Mesodermal cell (in vitro differentiated cells): ENCODE measurements around the gene SPIRE1.
A peak's percentile ranks its signal among the peaks of the same experiment; 100 is the strongest.
"Not testable (repeated sequence)": the region's sequence is repeated elsewhere in the genome, so short reads cannot be mapped to it uniquely, and the experiment has no call there.

Experiments
- H3K27ac ChIP-seq: 2 replicates; pipeline ENCODE4 v1.7.0; 2013; ENCODE audit warnings: mild to moderate bottlenecking, low read depth, low read length, moderate library complexity; ENCODE audit not compliant: severe bottlenecking
- H3K36me3 ChIP-seq: 2 replicates; pipeline ENCODE4 v1.7.1; 2013; ENCODE audit warnings: mild to moderate bottlenecking, low read length, moderate library complexity; ENCODE audit not compliant: control insufficient read depth, insufficient read depth
- H3K4me1 ChIP-seq: one replicate; pipeline ENCODE4 v1.7.1; 2013; ENCODE audit warnings: mild to moderate bottlenecking, low read length; ENCODE audit not compliant: insufficient read depth, control insufficient read depth, poor library complexity, severe bottlenecking
- H3K4me3 ChIP-seq: 2 replicates; pipeline ENCODE4 v1.7.0; 2013; ENCODE audit warnings: low read length, control low read depth, mild to moderate bottlenecking; ENCODE audit not compliant: insufficient read depth, poor library complexity, severe bottlenecking; ENCODE audit errors: extremely low read depth
- H3K9me3 ChIP-seq: 2 replicates; pipeline ENCODE4 v1.7.1; 2013; ENCODE audit warnings: mild to moderate bottlenecking, low read length, moderate library complexity; ENCODE audit not compliant: control insufficient read depth
- WGBS, 2 experiments: methylation state at CpG; one replicate each; pipeline ENCODE4 v1.1.5; 2013; ENCODE audit warnings: missing lambda C conversion rate in 2 of 2; ENCODE audit not compliant: insufficient coverage in 2 of 2; 5-methylcytosine and 5-hydroxymethylcytosine counted together

Gene SPIRE1

GRCh38 chr18:12628706-12629702 is 28.9 kb downstream of the SPIRE1 start:
- H3K4me3 ChIP-seq: no peak overlapping the region
- WGBS, 2 experiments: 95% methylated on average over 2 of the region's 4 CpGs; no CpG with 5 or more reads in 1 of the 2 experiments
- peak overlapping the region; percentile 17 for H3K27ac ChIP-seq
- H3K9me3 ChIP-seq: no peaks in the 10 kb centered on the region
- no peaks in the 10 kb centered on the region for H3K4me1 ChIP-seq
- H3K36me3 ChIP-seq: peaks cover 4% of the 10 kb centered on the region

- not testable (repeated sequence) for H3K36me3 ChIP-seq, H3K9me3 ChIP-seq, H3K4me1 ChIP-seq, H3K27ac ChIP-seq, H3K4me3 ChIP-seq
- WGBS, 2 experiments: 100% methylated on average over 2 of the region's 3 CpGs; no CpG with 5 or more reads in 1 of the 2 experiments
Measured at GRCh38 chr18:12627199-12627598, 30.7 kb downstream of the SPIRE1 start.

- Histone ChIP-seq H3K36me3 (peaks cover 4% of the 10 kb centered on the region), H3K4me3 (no peak overlapping the region), H3K27ac (no peak overlapping the region), H3K4me1 (no peaks in the 10 kb centered on the region), H3K9me3 (no peaks in the 10 kb centered on the region)
- 100% methylated on average over 2 of the region's 4 CpGs for WGBS, 2 experiments
Measured at GRCh38 chr18:12625241-12625640, 32.7 kb downstream of the SPIRE1 start.

- H3K9me3 ChIP-seq: no peaks in the 10 kb centered on the region
- H3K4me1 ChIP-seq: no peaks in the 10 kb centered on the region
- H3K36me3 ChIP-seq: no peaks in the 10 kb centered on the region
- H3K4me3 ChIP-seq: no peak overlapping the region
- H3K27ac ChIP-seq: no peak overlapping the region
- WGBS, 2 experiments: 63 to 89% methylated on average over 1 to 2 of the region's 5 CpGs
Measured at GRCh38 chr18:12621742-12622306, 36.1 kb downstream of the SPIRE1 start.

DNA sequence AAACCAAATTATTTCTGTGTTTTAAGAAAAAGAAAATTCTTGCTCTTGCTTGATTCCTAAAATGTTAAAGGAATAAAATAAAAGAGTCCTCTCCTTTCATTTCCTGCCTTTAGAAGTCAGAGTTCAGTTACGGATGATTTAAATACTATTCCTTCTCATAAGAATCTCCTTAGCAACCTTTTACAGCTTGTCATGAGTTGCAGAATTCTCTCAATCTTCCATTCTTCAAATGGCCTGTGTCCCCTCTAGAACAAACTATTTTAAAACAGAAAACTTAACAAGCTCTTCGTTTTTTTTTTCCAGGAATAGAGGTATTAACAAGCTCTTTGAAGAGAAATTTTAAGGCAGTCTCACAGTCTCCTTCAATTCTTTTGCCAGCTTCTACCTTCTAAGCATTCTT is 42.2 kb downstream of the SPIRE1 start:
- Histone ChIP-seq H3K27ac (peak overlapping the region; percentile 66), H3K36me3 (no peaks in the 10 kb centered on the region), H3K4me1 (peaks cover 3% of the 10 kb centered on the region), H3K9me3 (no peaks in the 10 kb centered on the region), H3K4me3 (no peak overlapping the region)
- whole genome bisulfite sequencing, 2 experiments: 100% methylated on average over 1 of the region's 2 CpGs

DNA sequence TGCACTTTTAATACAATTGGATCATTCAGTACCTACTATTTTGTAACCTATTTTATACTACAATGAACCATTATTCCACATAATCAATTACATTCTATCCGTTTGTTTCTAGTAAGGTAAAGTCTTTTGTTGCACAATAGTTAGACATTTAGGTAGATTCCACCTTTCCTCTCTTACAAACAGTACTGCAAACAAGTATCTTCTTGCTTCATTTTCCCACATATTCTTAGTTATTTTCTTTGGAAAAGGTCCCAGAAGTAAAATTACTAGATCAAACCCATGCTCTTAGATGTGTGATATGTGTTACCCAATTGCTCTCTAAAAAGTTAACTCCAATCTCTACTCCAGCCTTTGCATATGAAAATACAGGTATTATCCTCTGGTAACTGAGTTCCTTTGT is 49.6 kb downstream of the SPIRE1 start:
- no CpG with 5 or more reads among the region's 1 CpG for WGBS, 2 experiments
- H3K9me3 ChIP-seq: no peaks in the 10 kb centered on the region
- no peaks in the 10 kb centered on the region for H3K36me3 ChIP-seq
- H3K4me3 ChIP-seq: no peak overlapping the region
- H3K4me1 ChIP-seq: no peaks in the 10 kb centered on the region
- H3K27ac ChIP-seq: no peak overlapping the region

GRCh38 chr18:12606592-12607315 is 51.2 kb downstream of the SPIRE1 start:
- no peaks in the 10 kb centered on the region for H3K36me3 ChIP-seq
- no peaks in the 10 kb centered on the region for H3K9me3 ChIP-seq
- H3K4me3 ChIP-seq: no peak overlapping the region
- WGBS, 2 experiments: 82 to 92% methylated on average over 5 to 8 of the region's 10 CpGs
- no peaks in the 10 kb centered on the region for H3K4me1 ChIP-seq
- H3K27ac ChIP-seq: peak overlapping the region; percentile 42

DNA sequence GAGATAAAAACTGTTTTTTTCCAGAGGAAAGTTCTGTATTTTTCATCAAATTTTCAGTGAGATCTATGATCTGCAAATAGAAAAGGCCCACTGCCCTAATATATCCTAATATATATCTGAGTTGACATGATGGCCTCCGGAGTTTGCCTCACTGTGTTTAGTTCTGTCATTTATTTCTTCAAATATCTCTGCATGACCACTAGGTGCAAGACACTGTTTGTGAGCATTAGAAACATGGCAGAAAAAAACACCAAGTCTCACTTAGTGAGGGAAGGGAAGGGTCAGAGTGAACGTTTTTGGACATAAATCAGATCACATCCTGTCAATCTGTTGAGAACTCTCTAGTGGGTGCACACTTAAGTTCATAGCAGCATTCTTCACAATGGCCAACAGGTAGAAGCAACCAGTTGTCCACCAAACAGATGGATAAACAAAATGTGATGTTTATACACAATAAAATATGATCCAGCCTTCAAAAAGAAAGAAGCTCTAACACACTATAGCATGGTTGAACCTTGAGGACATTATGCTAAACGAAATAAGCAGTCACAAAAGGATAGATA is 53.4 kb downstream of the SPIRE1 start:
- Histone ChIP-seq H3K4me1 (peaks cover 2% of the 10 kb centered on the region), H3K9me3 (no peaks in the 10 kb centered on the region), H3K27ac (no peak overlapping the region), H3K36me3 (no peaks in the 10 kb centered on the region), H3K4me3 (no peak overlapping the region)
- 100% methylated on average over 1 of the region's 3 CpGs; no CpG with 5 or more reads in 1 of the 2 experiments for WGBS, 2 experiments

GRCh38 chr18:12599966-12600365 is 57.9 kb downstream of the SPIRE1 start:
- no peaks in the 10 kb centered on the region for H3K9me3 ChIP-seq
- peaks cover 25% of the 10 kb centered on the region for H3K4me1 ChIP-seq
- H3K4me3 ChIP-seq: no peak overlapping the region
- H3K27ac ChIP-seq: no peak overlapping the region
- 89 to 100% methylated on average over 1 to 3 of the region's 3 CpGs for WGBS, 2 experiments
- no peaks in the 10 kb centered on the region for H3K36me3 ChIP-seq

DNA sequence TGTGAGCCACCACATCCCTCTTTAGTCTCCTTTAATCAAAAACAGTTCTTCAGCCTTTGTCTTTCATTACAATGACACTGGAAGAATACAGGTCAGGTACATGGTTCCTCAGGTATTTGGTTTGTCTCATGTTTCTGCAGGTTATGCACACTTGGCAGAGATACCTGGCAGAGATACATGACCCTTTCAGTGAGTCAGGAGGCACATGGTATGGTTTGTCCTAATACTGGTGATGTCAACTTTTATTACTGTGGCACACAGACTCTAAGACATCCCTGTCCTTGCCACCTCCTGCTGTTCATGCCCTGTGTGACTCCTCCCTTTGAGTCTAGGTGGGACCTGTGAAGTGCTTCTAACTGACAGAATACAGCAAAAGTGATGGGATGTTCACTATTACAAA is 58.4 kb downstream of the SPIRE1 start:
- H3K27ac ChIP-seq: no peak overlapping the region
- H3K36me3 ChIP-seq: no peaks in the 10 kb centered on the region
- H3K4me3 ChIP-seq: no peak overlapping the region
- peaks cover 25% of the 10 kb centered on the region for H3K4me1 ChIP-seq
- no peaks in the 10 kb centered on the region for H3K9me3 ChIP-seq
